ENCODE data around the gene ETNK2.
"Not testable (repeated sequence)": the region's sequence is repeated elsewhere in the genome, so short reads cannot be mapped to it uniquely, and the experiment has no call there.

Gene ETNK2

DNA sequence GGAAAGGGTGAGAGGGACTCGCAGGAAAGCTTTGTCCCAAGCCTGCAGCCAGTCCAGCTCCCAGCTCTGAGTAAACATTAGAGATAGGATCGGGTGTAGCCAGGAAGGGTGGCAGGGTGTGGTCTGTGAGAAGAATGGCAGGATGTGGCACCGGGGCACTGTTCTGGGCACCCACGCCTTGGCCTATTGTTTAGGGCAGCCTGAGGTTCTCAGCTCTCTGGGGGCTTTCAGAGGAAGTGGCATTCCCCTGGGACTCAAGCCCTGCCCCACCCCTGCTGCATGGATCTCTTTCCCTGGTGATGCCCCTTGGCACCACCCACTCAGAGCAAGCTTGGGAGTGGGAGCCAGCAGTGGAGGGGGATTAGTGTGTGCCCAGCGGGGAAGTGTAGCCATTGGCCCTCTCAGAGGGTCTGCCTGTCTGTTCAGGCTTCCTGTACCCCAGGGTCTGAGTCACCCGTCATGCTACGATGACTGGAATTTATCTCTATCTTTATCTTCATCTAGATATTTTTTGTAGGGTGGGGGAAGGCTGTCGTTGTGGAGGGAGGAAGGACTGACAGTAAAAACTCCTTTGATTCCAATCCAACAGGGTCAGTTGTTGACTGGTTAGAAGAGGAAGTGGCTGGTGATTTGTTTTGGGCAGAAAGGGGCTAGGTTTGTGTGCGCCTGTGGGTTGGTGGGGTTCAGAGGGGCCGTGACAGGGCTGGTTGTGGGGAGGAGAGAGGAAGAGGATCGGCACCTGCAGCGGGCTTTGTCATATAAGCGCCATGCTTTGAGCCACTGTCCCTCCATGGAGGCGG, 47.3 kb downstream of the ETNK2 start:
- Histone ChIP-seq H3K36me3 (ENCODE audit: control insufficient read depth, insufficient read depth, low read length) (no peaks in the 10 kb centered on the region), H3K4me3 (replicated peaks; ENCODE audit: low read depth, low read length) (no peak overlapping the region), H3K27me3 (replicated peaks; ENCODE audit: control insufficient read depth, insufficient read depth, low read length) (no peaks in the 10 kb centered on the region; the same call in 1 of the 2 replicates)
- no peak for DNase-seq (ENCODE audit: extremely low read depth, insufficient read length)
- TF ChIP-seq, protein P1, sequence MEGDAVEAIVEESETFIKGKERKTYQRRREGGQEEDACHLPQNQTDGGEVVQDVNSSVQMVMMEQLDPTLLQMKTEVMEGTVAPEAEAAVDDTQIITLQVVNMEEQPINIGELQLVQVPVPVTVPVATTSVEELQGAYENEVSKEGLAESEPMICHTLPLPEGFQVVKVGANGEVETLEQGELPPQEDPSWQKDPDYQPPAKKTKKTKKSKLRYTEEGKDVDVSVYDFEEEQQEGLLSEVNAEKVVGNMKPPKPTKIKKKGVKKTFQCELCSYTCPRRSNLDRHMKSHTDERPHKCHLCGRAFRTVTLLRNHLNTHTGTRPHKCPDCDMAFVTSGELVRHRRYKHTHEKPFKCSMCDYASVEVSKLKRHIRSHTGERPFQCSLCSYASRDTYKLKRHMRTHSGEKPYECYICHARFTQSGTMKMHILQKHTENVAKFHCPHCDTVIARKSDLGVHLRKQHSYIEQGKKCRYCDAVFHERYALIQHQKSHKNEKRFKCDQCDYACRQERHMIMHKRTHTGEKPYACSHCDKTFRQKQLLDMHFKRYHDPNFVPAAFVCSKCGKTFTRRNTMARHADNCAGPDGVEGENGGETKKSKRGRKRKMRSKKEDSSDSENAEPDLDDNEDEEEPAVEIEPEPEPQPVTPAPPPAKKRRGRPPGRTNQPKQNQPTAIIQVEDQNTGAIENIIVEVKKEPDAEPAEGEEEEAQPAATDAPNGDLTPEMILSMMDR (IDR thresholded peaks at IDR 0.05; ENCODE audit: insufficient read depth, low read length, poor library complexity, severe bottlenecking), result no peak

DNA sequence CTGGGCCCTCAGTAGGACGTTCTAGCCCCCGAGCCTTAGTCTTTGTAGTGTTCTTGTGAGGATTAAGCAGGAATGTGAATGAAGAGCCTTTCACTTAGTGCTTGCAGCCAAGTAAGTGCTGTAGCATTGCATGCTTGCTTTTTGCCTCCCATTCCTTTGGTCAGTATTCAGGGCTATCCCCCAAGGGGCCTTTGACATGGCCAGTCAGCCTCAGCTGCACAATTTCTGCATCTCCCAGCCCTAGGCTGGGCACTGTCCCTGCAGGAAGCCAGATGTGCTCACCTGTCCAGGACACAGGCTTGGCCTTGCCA, 48.5 kb downstream of the ETNK2 start:
- TF ChIP-seq, protein P1 (IDR thresholded peaks at IDR 0.05; ENCODE audit: insufficient read depth, low read length, poor library complexity, severe bottlenecking), result no peak
- no peak for DNase-seq (ENCODE audit: extremely low read depth, insufficient read length)
- H3K36me3 ChIP-seq (ENCODE audit: control insufficient read depth, insufficient read depth, low read length), result no peaks in the 10 kb centered on the region
- no peaks in the 10 kb centered on the region; the same call in 1 of the 2 replicates for H3K27me3 ChIP-seq (replicated peaks; ENCODE audit: control insufficient read depth, insufficient read depth, low read length)
- no peak overlapping the region for H3K4me3 ChIP-seq (replicated peaks; ENCODE audit: low read depth, low read length)

DNA sequence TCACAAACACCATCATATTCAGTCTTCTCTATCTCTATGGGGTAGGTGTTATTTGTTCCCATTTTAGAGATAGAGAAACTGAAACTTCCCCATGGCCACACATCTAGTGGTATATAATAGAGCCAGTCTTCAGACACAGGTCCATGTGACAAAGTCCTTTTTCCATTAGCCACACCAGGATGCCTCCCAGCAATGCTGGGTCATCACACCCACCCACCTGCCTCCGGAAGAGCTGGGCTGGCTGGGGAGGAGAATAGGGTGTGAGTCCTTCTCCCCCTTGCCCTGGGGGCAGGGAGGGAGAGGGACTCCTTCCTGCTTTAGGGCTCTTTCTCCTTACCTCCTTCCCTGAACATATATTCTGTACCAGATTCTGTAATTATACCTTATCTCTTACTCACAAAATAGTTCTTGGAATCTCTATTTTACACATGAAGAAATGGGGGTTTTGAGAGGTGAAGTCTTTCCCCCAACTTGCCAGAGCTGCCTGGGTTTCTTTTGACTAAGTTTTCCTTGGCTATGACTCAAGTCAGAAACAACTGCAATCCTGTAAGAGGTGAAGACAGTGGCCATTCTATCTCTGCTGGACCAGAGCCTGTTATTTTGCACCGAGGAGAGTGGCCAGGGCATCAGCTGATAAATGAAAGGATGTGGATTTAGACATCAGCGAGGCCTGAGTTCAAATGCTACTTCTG, 49.0 kb downstream of the ETNK2 start:
- H3K36me3 ChIP-seq (ENCODE audit: control insufficient read depth, insufficient read depth, low read length), result no peaks in the 10 kb centered on the region
- TF ChIP-seq, protein P1 (IDR thresholded peaks at IDR 0.05; ENCODE audit: insufficient read depth, low read length, poor library complexity, severe bottlenecking), result no peak
- DNase-seq (ENCODE audit: extremely low read depth, insufficient read length), result no peak
- no peaks in the 10 kb centered on the region; the same call in 1 of the 2 replicates for H3K27me3 ChIP-seq (replicated peaks; ENCODE audit: control insufficient read depth, insufficient read depth, low read length)
- H3K4me3 ChIP-seq (replicated peaks; ENCODE audit: low read depth, low read length), result no peak overlapping the region

DNA sequence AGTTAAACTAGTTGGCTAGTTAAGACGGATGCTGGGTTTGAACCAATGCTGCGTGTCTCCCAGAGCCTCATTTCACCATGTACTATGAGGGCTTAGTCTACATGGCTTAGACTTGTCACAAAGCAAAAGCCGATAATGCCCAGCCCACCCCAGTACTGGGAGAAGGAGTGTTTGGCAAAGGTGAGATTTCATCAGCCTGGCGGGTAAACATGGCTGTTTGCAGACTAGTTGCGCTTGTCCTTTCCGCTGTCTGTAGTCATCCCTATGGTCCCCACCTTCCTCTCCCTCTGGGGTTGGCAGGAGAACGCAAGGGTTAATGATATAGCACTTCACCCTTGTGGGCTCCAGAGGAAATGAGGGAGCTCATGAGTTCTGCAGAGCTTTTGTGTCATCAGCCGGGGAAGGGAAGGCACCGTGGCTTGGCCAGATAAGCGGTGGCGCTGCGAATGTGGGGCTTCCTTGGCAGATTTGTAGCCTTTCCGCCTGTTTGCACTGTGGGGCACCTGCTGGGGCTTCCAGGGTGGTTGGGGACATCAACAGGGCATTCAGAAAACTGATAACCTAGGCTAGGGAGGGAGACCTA, 49.7 kb downstream of the ETNK2 start:
- DNase-seq (ENCODE audit: extremely low read depth, insufficient read length), result no peak
- no peak overlapping the region for H3K4me3 ChIP-seq (replicated peaks; ENCODE audit: low read depth, low read length)
- H3K27me3 ChIP-seq (replicated peaks; ENCODE audit: control insufficient read depth, insufficient read depth, low read length), result no peaks in the 10 kb centered on the region; the same call in 1 of the 2 replicates
- TF ChIP-seq, protein P1 (IDR thresholded peaks at IDR 0.05; ENCODE audit: insufficient read depth, low read length, poor library complexity, severe bottlenecking), result no peak
- H3K36me3 ChIP-seq (ENCODE audit: control insufficient read depth, insufficient read depth, low read length), result no peaks in the 10 kb centered on the region

DNA sequence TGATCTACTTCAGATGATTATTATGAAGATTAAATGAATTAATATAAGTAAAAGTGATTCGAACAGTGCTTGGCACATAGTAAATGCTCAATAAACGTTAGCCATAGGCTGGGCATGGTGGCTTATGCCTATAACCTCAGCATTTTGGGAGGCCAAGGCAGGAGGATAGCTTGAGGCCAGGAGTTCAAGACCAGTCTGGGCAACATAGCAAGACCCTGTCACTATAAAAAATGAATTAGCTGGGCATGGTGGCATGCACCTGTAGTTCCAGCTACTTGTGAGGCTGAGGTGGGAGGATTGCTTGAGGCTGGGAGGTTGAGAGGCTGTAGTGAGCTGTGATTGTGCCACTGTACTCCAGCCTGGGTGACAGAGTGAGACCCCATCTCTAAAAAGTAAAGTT, 52.1 kb downstream of the ETNK2 start:
- not testable (repeated sequence) for DNase-seq (ENCODE audit: extremely low read depth, insufficient read length); H3K4me3 ChIP-seq (replicated peaks; ENCODE audit: low read depth, low read length); H3K36me3 ChIP-seq (ENCODE audit: control insufficient read depth, insufficient read depth, low read length); H3K27me3 ChIP-seq (replicated peaks; ENCODE audit: control insufficient read depth, insufficient read depth, low read length)

DNA sequence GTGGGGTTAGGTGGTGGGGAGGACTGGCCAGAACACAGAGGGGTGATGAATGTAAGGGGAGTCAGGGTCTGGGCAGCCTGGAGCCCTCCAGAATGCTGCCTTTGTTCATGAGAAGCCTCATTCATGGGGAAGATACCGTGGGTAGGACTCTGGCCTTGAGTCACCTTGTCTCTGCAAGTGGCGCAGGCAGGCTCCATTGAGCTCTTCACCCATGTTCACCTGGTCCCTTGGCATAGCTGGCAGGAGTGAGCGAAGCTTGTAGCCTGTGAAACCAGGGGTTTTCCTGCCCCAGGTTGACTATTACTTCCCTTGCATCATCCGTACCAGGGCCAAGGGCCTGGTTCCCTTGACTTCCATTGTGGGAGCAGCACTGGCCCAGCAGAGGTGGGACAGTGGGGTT, 53.2 kb downstream of the ETNK2 start:
- DNase-seq (ENCODE audit: extremely low read depth, insufficient read length), result no peak
- H3K36me3 ChIP-seq (ENCODE audit: control insufficient read depth, insufficient read depth, low read length), result no peaks in the 10 kb centered on the region
- TF ChIP-seq, protein P1 (IDR thresholded peaks at IDR 0.05; ENCODE audit: insufficient read depth, low read length, poor library complexity, severe bottlenecking), result no peak
- H3K27me3 ChIP-seq (replicated peaks; ENCODE audit: control insufficient read depth, insufficient read depth, low read length), result no peaks in the 10 kb centered on the region
- no peak overlapping the region for H3K4me3 ChIP-seq (replicated peaks; ENCODE audit: low read depth, low read length)

Data from GM06990 (cell line).